Measurements from ENCODE around the gene FSTL3. TPM values are rescaled to one million over a fixed set of nuclear protein-coding genes. Genes with fewer than 3 reads are reported as not detected.

The FSTL3 gene
- total RNA-seq, 4 donors from 2014 or later = 105 to 200 (median 133) TPM

DNA sequence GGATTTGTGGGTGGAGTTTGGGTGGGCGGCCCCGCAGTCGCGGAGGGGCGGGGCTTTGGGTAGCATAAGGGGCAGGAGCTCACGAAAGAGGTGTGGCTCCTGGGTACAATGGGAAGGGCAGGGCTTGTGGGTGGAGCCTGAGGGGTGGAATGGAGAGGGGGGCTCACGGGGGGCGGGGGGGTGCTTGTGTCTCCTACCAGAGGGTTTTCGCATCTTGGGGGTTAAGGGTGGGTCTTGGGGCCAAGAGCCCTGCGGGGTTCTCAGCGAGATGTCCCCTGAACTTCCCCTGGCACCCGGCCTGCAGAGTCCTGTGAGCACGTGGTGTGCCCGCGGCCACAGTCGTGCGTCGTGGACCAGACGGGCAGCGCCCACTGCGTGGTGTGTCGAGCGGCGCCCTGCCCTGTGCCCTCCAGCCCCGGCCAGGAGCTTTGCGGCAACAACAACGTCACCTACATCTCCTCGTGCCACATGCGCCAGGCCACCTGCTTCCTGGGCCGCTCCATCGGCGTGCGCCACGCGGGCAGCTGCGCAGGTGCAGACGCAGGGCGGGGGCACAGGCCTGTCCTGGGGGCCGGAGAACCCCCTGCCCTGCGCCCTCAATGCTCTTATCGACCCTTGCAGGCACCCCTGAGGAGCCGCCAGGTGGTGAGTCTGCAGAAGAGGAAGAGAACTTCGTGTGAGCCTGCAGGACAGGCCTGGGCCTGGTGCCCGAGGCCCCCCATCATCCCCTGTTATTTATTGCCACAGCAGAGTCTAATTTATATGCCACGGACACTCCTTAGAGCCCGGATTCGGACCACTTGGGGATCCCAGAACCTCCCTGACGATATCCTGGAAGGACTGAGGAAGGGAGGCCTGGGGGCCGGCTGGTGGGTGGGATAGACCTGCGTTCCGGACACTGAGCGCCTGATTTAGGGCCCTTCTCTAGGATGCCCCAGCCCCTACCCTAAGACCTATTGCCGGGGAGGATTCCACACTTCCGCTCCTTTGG, 5.1 kb downstream of the FSTL3 start:
- no peak for ATAC-seq
- 25% methylated on average over 4 of the region's 54 CpGs; no CpG with 5 or more reads in 1 of the 2 donors for WGBS, 2 donors (ENCODE audit: low coverage in 1 of 2)
- Histone ChIP-seq H3K4me1 (peaks cover 0 to 49% (median 24%) of the 10 kb centered on the region in 3 donors), H3K36me3 (peaks cover 0 to 9% of the 10 kb centered on the region in 2 donors), H3K9me3 (no peaks in the 10 kb centered on the region), H3K27me3 (peaks cover 10% of the 10 kb centered on the region), H3K4me3 (peak overlapping the region; percentile 25 to 89), H3K27ac (peak overlapping the region in 3 of 4 donors; percentile 97 to 99 (median 99))
- TF ChIP-seq POLR2AphosphoS5 (IDR thresholded peaks at IDR 0.05) (no peak), EP300 (IDR thresholded peaks at IDR 0.05) (no peak), POLR2A (IDR thresholded peaks at IDR 0.05) (no peak)
- TF ChIP-seq, protein P1, sequence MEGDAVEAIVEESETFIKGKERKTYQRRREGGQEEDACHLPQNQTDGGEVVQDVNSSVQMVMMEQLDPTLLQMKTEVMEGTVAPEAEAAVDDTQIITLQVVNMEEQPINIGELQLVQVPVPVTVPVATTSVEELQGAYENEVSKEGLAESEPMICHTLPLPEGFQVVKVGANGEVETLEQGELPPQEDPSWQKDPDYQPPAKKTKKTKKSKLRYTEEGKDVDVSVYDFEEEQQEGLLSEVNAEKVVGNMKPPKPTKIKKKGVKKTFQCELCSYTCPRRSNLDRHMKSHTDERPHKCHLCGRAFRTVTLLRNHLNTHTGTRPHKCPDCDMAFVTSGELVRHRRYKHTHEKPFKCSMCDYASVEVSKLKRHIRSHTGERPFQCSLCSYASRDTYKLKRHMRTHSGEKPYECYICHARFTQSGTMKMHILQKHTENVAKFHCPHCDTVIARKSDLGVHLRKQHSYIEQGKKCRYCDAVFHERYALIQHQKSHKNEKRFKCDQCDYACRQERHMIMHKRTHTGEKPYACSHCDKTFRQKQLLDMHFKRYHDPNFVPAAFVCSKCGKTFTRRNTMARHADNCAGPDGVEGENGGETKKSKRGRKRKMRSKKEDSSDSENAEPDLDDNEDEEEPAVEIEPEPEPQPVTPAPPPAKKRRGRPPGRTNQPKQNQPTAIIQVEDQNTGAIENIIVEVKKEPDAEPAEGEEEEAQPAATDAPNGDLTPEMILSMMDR (IDR thresholded peaks at IDR 0.05) = no peak

DNA sequence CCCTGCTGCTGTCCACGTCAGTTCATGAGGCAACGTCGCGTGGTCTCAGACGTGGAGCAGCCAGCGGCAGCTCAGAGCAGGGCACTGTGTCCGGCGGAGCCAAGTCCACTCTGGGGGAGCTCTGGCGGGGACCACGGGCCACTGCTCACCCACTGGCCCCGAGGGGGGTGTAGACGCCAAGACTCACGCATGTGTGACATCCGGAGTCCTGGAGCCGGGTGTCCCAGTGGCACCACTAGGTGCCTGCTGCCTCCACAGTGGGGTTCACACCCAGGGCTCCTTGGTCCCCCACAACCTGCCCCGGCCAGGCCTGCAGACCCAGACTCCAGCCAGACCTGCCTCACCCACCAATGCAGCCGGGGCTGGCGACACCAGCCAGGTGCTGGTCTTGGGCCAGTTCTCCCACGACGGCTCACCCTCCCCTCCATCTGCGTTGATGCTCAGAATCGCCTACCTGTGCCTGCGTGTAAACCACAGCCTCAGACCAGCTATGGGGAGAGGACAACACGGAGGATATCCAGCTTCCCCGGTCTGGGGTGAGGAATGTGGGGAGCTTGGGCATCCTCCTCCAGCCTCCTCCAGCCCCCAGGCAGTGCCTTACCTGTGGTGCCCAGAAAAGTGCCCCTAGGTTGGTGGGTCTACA, 6.6 kb downstream of the FSTL3 start:
- Histone ChIP-seq H3K4me1 (peaks cover 0 to 34% (median 17%) of the 10 kb centered on the region in 3 donors), H3K36me3 (peaks cover 0 to 9% of the 10 kb centered on the region in 2 donors), H3K4me3 (no peak overlapping the region), H3K27me3 (no peaks in the 10 kb centered on the region), H3K27ac (peak overlapping the region in 1 of 4 donors; percentile 1), H3K9me3 (no peaks in the 10 kb centered on the region)
- WGBS, 2 donors (ENCODE audit: low coverage in 1 of 2) = 88% methylated on average over 14 of the region's 25 CpGs; no CpG with 5 or more reads in 1 of the 2 donors
- ATAC-seq = no peak
- TF ChIP-seq EP300 (IDR thresholded peaks at IDR 0.05) (no peak), POLR2AphosphoS5 (IDR thresholded peaks at IDR 0.05) (no peak), POLR2A (IDR thresholded peaks at IDR 0.05) (no peak)
- TF ChIP-seq, protein P1 (IDR thresholded peaks at IDR 0.05) = no peak

DNA sequence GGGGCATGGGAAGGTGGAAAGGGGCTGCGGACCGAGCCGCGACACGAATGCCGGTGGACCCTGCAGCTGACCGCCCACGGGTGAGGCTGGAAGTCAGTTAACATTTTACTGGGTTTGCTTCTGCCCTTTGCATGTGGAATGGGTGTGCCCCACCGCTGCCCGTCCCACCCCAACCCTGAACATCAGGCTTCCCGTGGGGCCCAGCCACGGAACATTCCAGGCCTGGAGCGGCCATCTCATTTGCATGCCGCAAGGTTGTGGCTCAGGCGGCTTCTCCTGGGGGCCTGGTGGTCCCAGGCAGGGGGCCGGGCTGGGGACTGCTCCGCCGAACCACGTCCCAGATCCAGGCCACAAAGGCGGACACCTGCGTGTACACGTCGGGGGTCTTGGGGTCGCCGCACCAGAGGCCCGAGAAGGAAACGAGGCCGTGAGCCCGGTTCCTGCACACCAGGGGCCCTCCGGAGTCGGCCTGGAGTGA, 9.3 kb downstream of the FSTL3 start:
- no peak for ATAC-seq
- no peaks in the 10 kb centered on the region for H3K27me3 ChIP-seq
- no peak overlapping the region for H3K4me3 ChIP-seq
- H3K27ac ChIP-seq = no peak overlapping the region
- TF ChIP-seq, protein P1 (IDR thresholded peaks at IDR 0.05) = no peak
- TF ChIP-seq POLR2AphosphoS5 (IDR thresholded peaks at IDR 0.05) (no peak), EP300 (IDR thresholded peaks at IDR 0.05) (no peak), POLR2A (IDR thresholded peaks at IDR 0.05) (no peak)
- peaks cover 0 to 11% (median 4%) of the 10 kb centered on the region in 3 donors for H3K4me1 ChIP-seq
- peaks cover 0 to 9% of the 10 kb centered on the region in 2 donors for H3K36me3 ChIP-seq
- WGBS, 2 donors (ENCODE audit: low coverage in 1 of 2) = no CpG with 5 or more reads among the region's 31 CpGs
- no peaks in the 10 kb centered on the region for H3K9me3 ChIP-seq

DNA sequence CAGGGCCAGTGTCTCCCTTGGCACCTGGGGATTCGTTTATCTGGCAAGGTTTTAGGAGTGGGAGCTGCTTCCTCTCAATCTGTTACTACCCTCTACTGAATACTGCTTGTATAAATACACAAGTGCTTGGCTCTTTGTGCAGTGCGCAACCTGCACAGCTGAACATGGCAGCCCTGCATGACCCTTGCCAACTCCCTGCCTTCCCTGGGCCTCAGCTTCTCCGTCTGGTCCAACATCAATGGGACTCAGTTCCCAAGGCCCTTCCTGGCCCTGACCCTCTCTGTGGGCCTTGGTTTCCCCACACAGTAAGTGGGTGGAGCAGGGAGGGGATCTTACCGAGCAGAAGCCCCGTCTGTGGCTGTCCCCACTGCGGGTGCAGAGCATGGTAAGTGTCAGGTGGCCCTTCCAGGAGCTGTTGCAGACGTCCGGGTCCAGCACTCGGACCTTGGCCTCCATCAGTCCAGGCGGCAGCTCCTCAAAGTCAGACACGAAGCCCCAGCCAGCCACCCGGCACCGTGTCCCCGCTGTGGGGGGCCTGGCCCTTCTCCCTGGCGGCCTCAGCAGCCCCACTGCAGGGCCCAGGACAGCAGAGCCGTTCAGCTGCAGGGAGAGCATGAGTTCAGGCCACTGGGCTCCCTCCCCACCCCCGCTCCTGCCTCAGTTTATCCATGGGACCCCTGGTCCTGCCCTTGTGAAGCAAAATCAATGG, 10.6 kb downstream of the FSTL3 start:
- Histone ChIP-seq H3K4me1 (no peaks in the 10 kb centered on the region), H3K9me3 (no peaks in the 10 kb centered on the region), H3K27ac (no peak overlapping the region), H3K27me3 (no peaks in the 10 kb centered on the region), H3K36me3 (peaks cover 0 to 2% of the 10 kb centered on the region in 2 donors), H3K4me3 (no peak overlapping the region)
- TF ChIP-seq POLR2AphosphoS5 (IDR thresholded peaks at IDR 0.05) = no peak
- TF ChIP-seq EP300 (IDR thresholded peaks at IDR 0.05) = no peak
- TF ChIP-seq POLR2A (IDR thresholded peaks at IDR 0.05) = no peak
- TF ChIP-seq, protein P1 (IDR thresholded peaks at IDR 0.05) = no peak
- WGBS, 2 donors (ENCODE audit: low coverage in 1 of 2) = 70 to 83% methylated on average over 3 to 7 of the region's 17 CpGs
- ATAC-seq = no peak
